HEK293T (cell line): ENCODE measurements around the gene SLC32A1.

Source experiments
- ELF4 ChIP-seq: fragments of 450-650 bp; IDR thresholded peaks from 2 replicates; pipeline ENCODE4 v1.6.1; 2017; ENCODE audit warnings: antibody characterized with exemption
- L3MBTL2 ChIP-seq: fragments of 450-650 bp; conservative IDR thresholded peaks from 2 replicates; pipeline ENCODE4 v1.6.1; 2016; ENCODE audit warnings: mild to moderate bottlenecking
- TARDBP ChIP-seq: fragments of 450-650 bp; IDR thresholded peaks from 2 replicates; pipeline ENCODE4 v1.6.1; 2016

GRCh38 chr20:38698541-38698940 is 25.7 kb upstream of the SLC32A1 start:
- TF ChIP-seq ELF4: no peak
- TF ChIP-seq L3MBTL2: no peak
- no peak for TF ChIP-seq TARDBP
